Endothelial cell of umbilical vein (primary cell): ENCODE results near the gene FAM168B. TPM values are rescaled to one million over a fixed set of nuclear protein-coding genes. Genes with fewer than 3 reads are reported as not detected.

Experiments
- BruUV-seq: library from RNA; stranded (reverse); fragments of 400-500 nt; replicated peaks from 2 replicates; lab custom pipeline; 2021; lab: Mats Ljungman, UMichigan
- CTCF ChIA-PET: fragments of 300-600, 350-600 bp; sonication (Branson Sonifier 250); formaldehyde crosslinking; loops from one replicate; lab custom pipeline; 2021; ENCODE audit warnings: antibody characterized with exemption, inconsistent platforms; lab: Charles Lee
- POLR2A ChIA-PET: fragments of 300-600, 350-600 bp; sonication (Branson Sonifier 250); formaldehyde crosslinking; loops from one replicate; lab custom pipeline; 2021; ENCODE audit warnings: antibody characterized with exemption, inconsistent platforms; lab: Charles Lee
- DNase-seq: peaks from one replicate; pipeline ENCODE4 v3.0.0-alpha.2; 2011; ENCODE audit warnings: low read depth, low spot score
- FAIRE-seq: peaks from 2 replicates; lab custom pipeline; 2011; peaks lifted over from hg19 to GRCh38; lab: Jason Lieb, UNC
- H2AFZ ChIP-seq: 2 replicates; pipeline ENCODE4 v1.6.0; 2012; ENCODE audit warnings: low read depth, low read length, control low read depth, inconsistent platforms
- H3K27ac ChIP-seq: 2 replicates; pipeline ENCODE4 v1.5.1; 2011; ENCODE audit warnings: low read depth, mild to moderate bottlenecking, control low read depth, low read length, moderate library complexity; ENCODE audit not compliant: insufficient read depth
- H3K27me3 ChIP-seq, 2 experiments: 2 replicates each; pipeline versions ENCODE4 v1.6.0 to v1.6.1; 2011; ENCODE audit warnings: low read length in 2 of 2, mixed read lengths in 1 of 2; ENCODE audit not compliant: control insufficient read depth in 2 of 2, insufficient read depth in 2 of 2
- H3K36me3 ChIP-seq, 2 experiments: 2 replicates in 1 of 2; 3 replicates in 1 of 2; pipeline ENCODE4 v1.5.1; 2011; ENCODE audit warnings: low read length in 2 of 2, mild to moderate bottlenecking in 1 of 2, moderate library complexity in 1 of 2; ENCODE audit not compliant: control insufficient read depth in 2 of 2, insufficient read depth in 2 of 2; ENCODE audit errors: extremely low read depth in 1 of 2
- H3K4me1 ChIP-seq: 3 replicates; pipeline ENCODE4 v1.5.1; 2011; ENCODE audit warnings: mild to moderate bottlenecking, low read length; ENCODE audit not compliant: control insufficient read depth, insufficient read depth; ENCODE audit errors: extremely low read depth
- H3K4me2 ChIP-seq: 2 replicates; pipeline ENCODE4 v1.6.1; 2011; ENCODE audit warnings: low read length, control low read depth, mixed read lengths; ENCODE audit not compliant: insufficient read depth
- H3K4me3 ChIP-seq, 3 experiments: fragments of 200-600 bp in 1 of 3; sonication (generic), shearing (Covaris generic) in 1 of 3; replicated peaks in 1 of 3; 2 replicates each; pipeline ENCODE4 v1.5.1; 2011 to 2016; ENCODE audit warnings: control low read depth in 3 of 3, low read length in 3 of 3, mild to moderate bottlenecking in 2 of 3, inconsistent platforms in 1 of 3, low read depth in 1 of 3, moderate library complexity in 1 of 3; ENCODE audit not compliant: insufficient read depth in 1 of 3
- H3K79me2 ChIP-seq: 2 replicates; pipeline ENCODE4 v1.6.0; 2012; ENCODE audit warnings: low read length, inconsistent platforms; ENCODE audit not compliant: control insufficient read depth, insufficient read depth
- H3K9ac ChIP-seq: replicated peaks from 2 replicates; pipeline ENCODE3; 2011; ENCODE audit warnings: low read length, control low read depth; ENCODE audit not compliant: insufficient read depth; ENCODE audit errors: extremely low read depth
- H3K9me1 ChIP-seq: replicated peaks from 3 replicates; pipeline ENCODE4 v1.6.0; 2011; ENCODE audit warnings: mild to moderate bottlenecking, low read length; ENCODE audit not compliant: control insufficient read depth, insufficient read depth; ENCODE audit errors: extremely low read depth
- H3K9me3 ChIP-seq: replicated peaks from 2 replicates; pipeline ENCODE4 v1.5.1; 2012; ENCODE audit warnings: low read length, inconsistent platforms; ENCODE audit not compliant: control insufficient read depth, insufficient read depth
- H4K20me1 ChIP-seq: replicated peaks from 2 replicates; pipeline ENCODE3; 2011; ENCODE audit warnings: mild to moderate bottlenecking, low read length; ENCODE audit not compliant: control insufficient read depth, insufficient read depth; ENCODE audit errors: extremely low read depth
- CTCF ChIP-seq, 2 donors: IDR thresholded peaks; 1 replicate in 1 of 2; 2 replicates in 1 of 2; pipeline ENCODE4 v1.5.1; 2011; ENCODE audit warnings: low read length in 2 of 2, mild to moderate bottlenecking in 2 of 2, moderate library complexity in 2 of 2, control low read depth in 1 of 2, inconsistent platforms in 1 of 2, low read depth in 1 of 2; ENCODE audit not compliant: insufficient read depth in 1 of 2; ENCODE audit errors: extremely low read depth in 1 of 2
- EZH2 ChIP-seq: IDR thresholded peaks from 2 replicates; pipeline ENCODE4 v1.6.1; 2012; ENCODE audit warnings: borderline replicate concordance, low read depth, mild to moderate bottlenecking, moderate library complexity, low read length, inconsistent platforms; ENCODE audit not compliant: severe bottlenecking
- FOS ChIP-seq: IDR thresholded peaks from 2 replicates; pipeline ENCODE4 v1.6.1; 2011; ENCODE audit warnings: mild to moderate bottlenecking, low read length, moderate library complexity, borderline replicate concordance; ENCODE audit not compliant: insufficient read depth
- GATA2 ChIP-seq: IDR thresholded peaks from 2 replicates; pipeline ENCODE4 v1.7.0; 2011; ENCODE audit warnings: low read depth, mild to moderate bottlenecking, moderate library complexity, mixed read lengths, low read length; ENCODE audit not compliant: insufficient read length, insufficient read depth
- JUN ChIP-seq: IDR thresholded peaks from 2 replicates; pipeline ENCODE4 v1.6.1; 2011; ENCODE audit warnings: borderline replicate concordance, low read depth; ENCODE audit not compliant: insufficient read length, insufficient read depth
- MAX ChIP-seq: IDR thresholded peaks from 2 replicates; pipeline ENCODE4 v1.6.1; 2011; ENCODE audit not compliant: insufficient read depth, insufficient read length
- POLR2AphosphoS5 ChIP-seq: IDR thresholded peaks from 2 replicates; pipeline ENCODE4 v1.6.1; 2012; ENCODE audit warnings: low read depth, mild to moderate bottlenecking, control low read depth, low read length, moderate library complexity; ENCODE audit not compliant: insufficient read depth
- dilution Hi-C: fragments of 300-500 bp; cut with MboI; formaldehyde crosslinking; loops from one replicate; pipeline ENCODE4 v1.15.0; 2019; ENCODE audit warnings: low sequenced_read_pairs; ENCODE audit not compliant: extremely low pct_ligation_motif_present
- intact Hi-C: fragments of 100-400 bp; cut with micrococcal nuclease; formaldehyde crosslinking; loops from one replicate; pipeline ENCODE4 v1.10.0; 2022
- polyA plus RNA-seq, 4 experiments: library from polyadenylated mRNA; depleted of rRNA in 3 of 4; stranded (reverse) in 3 of 4; unstranded in 1 of 4; fragments of >200 nt; gene quantifications; 2 replicates each; pipeline versions ENCODE4 v1.2.1 to v1.2.3, GENCODE V29; 2011 to 2012; ENCODE audit warnings: missing spikeins in 1 of 4
- total RNA-seq: library from RNA; stranded (reverse); gene quantifications from 2 replicates; pipeline ENCODE4 v1.2.3, GENCODE V29; 2021

The FAM168B gene
- total and polyA plus RNA-seq, 2 donors (not counting 3 experiments of a cell fraction or from before 2014, with no cell fraction given), result 109 to 183 TPM

GRCh38 chr2:131045286-131046027, 47.8 kb downstream of the FAM168B start:
- Histone ChIP-seq H3K4me2 (no peak overlapping the region), H3K27ac (no peak overlapping the region), H3K9ac (no peak overlapping the region), H3K36me3 (peaks cover 7 to 20% of the 10 kb centered on the region in 2 experiments), H3K9me1 (no peaks in the 10 kb centered on the region), H2AFZ (no peak overlapping the region), H4K20me1 (peaks cover 6% of the 10 kb centered on the region), H3K27me3 (peaks cover 5 to 8% of the 10 kb centered on the region in 2 experiments), H3K4me1 (no peaks in the 10 kb centered on the region), H3K79me2 (no peaks in the 10 kb centered on the region), H3K9me3 (no peaks in the 10 kb centered on the region), H3K4me3 (no peak overlapping the region)
- POLR2A ChIA-PET, result no interaction called here
- FAIRE-seq (no peak), DNase-seq (no peak)
- intact Hi-C loops (loop anchor here (10.0 kb wide), 1 partner anchor 251 kb away; no protein-coding TSS in a partner anchor), dilution Hi-C loops (no loop called here)
- BruUV-seq, result no TSS peak
- TF ChIP-seq GATA2 (no peak), EZH2 (no peak), POLR2AphosphoS5 (no peak), FOS (no peak), JUN (no peak)
- CTCF ChIA-PET, result no interaction called here

- Histone ChIP-seq H3K4me1 (no peaks in the 10 kb centered on the region), H3K4me3 (no peak overlapping the region), H3K27ac (no peak overlapping the region), H2AFZ (no peak overlapping the region), H3K27me3 (peaks cover 12 to 15% of the 10 kb centered on the region in 2 experiments), H3K36me3 (peaks cover 1 to 19% of the 10 kb centered on the region in 2 experiments), H3K9ac (no peak overlapping the region), H3K9me1 (no peaks in the 10 kb centered on the region), H3K9me3 (no peaks in the 10 kb centered on the region), H3K79me2 (no peaks in the 10 kb centered on the region), H3K4me2 (no peak overlapping the region), H4K20me1 (no peaks in the 10 kb centered on the region)
- dilution Hi-C loops (no loop called here), intact Hi-C loops (loop anchor here (10.0 kb wide), 1 partner anchor 250 kb away; no protein-coding TSS in a partner anchor)
- TF ChIP-seq MAX (no peak), CTCF (IDR thresholded peaks at IDR 0.05; ENCODE audit: extremely low read depth in 1 of 2, insufficient read depth in 1 of 2, low read depth in 1 of 2, low read length in 2 of 2) (no peak)
- no TSS peak for BruUV-seq
- FAIRE-seq (no peak), DNase-seq (no peak)
- CTCF ChIA-PET, result no interaction called here
- POLR2A ChIA-PET, result no interaction called here
These were observed 48.5 kb downstream of the FAM168B start for GRCh38 chr2:131044757-131045150.
